Occipital lobe (tissue), 2 donors: ENCODE data around the gene GDF15. TPM values are rescaled to one million over a fixed set of nuclear protein-coding genes. Genes with fewer than 3 reads are reported as not detected.

Experiments used
- DNase-seq: peaks from one replicate; lab custom pipeline; 2025; lab: John Stamatoyannopoulos, UW
- total RNA-seq: library from RNA; depleted of rRNA; stranded (reverse); fragments of >200 nt; gene quantifications from one replicate; pipeline ENCODE4 v1.2.3, GENCODE V29; 2014

The GDF15 gene
- total RNA-seq, 1 donor from 2014 or later, result not detected

DNA sequence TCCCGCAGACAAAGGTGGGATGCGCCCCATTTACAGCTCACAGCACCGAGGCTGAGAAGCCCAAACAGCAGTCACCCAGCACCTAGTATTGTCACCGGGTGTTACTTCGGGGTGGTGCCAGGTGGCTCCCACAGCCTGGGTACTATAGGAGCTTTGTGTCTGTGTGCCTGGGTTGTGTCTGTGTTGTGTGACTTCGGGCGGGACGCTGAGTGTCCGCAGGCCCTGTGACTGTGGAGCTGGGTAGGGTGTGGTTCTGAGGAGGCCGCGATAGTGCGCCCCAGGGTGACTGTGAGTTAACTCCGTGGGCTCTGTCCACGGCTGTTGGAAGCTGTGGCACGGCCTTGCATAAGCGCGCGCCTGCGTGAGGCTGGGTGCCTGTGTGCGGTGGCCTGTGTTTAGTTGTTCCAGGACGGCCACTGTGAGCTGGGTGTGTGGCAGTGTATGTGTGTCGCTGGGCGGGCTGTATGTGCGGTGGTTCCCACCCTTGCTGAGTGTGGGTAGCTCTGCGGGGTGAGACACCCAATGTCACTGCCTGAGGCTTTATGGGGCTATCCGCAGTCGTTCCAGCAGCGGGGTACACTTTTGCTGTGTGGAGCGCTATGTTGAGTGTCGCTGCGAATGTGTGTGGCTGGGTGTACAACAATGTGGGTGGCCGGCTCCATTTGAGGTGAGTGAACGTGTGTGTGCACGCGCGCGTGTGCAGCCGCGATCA, 32.7 kb downstream of the GDF15 start:
- DNase-seq, result peak; percentile 74

DNA sequence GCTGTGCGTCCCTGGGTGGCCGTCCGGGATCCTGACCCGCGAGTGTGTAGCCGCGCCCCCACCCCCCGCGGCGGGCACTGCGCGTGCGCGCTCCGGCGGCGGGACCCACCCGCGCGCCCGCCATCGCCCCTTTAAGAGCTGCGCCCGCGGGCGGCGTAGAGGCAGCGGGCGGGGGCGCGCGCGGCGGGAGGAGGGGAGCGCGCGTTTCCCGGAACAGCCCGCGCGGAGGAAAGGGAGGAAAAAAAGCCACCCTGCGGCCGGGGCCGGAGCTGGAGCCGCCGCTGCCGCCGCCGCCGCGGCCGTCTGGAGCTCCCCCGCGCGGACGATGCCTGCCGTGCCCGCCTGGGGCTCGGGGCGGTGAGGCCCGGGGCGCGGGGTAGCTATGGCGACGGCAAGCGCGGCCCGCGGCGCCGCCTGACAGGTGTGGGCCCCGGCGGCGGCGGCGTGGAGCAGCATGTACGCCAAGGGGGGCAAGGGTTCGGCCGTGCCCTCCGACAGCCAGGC, 33.3 kb downstream of the GDF15 start, which contains the start of gene SSBP4:
Gene SSBP4 (plus strand): TSS at position 204 of the 504 bp plus-strand sequence. CDS start 251 bp downstream, at position 455.
- no peak for DNase-seq

DNA sequence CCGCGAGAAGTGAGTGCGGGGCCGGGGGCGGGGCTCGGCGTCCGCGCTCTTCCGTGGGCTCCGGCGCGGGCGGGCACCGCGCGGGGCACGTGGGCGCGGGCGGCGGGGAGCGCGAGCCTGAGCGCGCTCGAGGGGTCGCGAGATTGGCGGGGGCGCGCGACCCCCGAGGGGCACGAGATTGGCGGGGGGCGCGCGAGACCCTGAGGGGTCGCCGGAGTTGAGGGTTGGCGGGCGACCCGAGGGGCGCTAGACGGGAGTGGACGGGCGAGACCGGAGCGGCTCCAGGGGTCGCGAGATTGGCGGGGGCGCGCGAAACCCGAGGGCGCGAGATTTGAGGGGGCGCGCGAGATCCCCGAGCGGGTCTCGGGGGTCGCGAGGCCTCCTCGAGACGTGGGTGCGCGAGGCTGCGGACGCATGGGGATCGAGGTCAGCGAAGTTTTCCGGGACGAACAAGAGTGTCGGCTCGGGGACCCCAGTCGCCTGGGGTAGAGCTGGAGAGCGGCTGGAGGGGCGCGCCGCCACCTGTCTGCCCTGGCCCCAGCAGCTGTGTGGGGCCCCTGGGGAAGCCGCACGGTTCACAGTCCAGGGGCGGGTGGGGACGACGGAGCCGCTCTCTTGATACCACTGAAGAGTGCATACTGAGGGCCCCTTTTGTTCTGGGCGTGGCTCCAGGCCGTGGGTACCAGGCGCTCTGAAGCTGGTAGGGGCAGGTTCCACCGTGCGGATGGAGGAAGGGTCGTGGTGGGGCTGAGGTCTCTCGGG, 33.9 kb downstream of the GDF15 start:
- DNase-seq, result no peak

DNA sequence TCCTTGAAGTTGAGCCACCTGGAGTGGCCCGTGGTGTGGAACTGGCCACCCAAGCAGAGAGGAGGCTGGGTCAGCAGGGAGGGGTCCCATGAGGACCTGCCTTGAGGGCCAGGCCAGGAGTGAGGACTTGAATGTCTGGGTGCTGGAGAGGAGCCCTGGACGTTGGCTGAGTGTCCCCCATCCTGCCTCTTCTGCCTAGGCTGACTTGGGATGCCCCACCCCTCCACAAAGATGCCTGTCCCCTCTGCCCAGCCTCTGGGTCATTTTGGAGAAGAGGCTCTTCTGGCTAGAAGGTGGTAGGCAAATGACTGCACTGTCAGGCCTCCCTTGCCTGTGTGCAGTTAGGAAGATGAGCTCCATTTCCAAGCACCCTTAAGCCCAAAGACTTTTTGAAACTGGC, 35.0 kb downstream of the GDF15 start:
- DNase-seq, result no peak

DNA sequence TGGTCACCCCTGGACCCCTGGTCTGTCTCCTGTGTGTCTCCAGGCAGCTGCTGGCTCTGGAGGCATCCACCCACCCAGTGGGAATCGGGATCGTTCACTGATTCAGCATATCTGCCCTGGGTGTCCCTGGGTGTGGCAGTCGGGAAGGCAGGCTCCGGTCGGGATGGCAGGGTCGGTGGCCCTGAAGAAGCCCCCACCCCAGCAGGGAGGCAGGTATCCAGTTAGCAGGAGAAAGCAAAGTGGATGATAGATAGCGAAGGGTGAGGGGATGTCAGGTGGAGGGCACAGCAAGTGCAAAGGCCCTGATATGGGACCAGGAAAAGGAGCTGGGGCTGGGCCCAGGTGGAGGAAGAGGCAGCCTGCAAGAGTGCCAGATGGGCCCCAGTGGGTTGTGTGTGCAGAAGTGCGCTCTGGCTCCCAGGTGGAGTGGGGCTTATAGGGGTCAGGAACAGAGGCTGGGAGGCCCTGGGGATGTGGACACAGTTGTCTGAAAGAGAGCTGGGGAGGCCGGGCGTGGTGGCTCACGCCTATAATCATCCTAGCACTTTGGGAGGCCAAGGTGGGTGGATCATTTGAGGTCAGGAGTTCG, 35.5 kb downstream of the GDF15 start:
- no peak for DNase-seq

DNA sequence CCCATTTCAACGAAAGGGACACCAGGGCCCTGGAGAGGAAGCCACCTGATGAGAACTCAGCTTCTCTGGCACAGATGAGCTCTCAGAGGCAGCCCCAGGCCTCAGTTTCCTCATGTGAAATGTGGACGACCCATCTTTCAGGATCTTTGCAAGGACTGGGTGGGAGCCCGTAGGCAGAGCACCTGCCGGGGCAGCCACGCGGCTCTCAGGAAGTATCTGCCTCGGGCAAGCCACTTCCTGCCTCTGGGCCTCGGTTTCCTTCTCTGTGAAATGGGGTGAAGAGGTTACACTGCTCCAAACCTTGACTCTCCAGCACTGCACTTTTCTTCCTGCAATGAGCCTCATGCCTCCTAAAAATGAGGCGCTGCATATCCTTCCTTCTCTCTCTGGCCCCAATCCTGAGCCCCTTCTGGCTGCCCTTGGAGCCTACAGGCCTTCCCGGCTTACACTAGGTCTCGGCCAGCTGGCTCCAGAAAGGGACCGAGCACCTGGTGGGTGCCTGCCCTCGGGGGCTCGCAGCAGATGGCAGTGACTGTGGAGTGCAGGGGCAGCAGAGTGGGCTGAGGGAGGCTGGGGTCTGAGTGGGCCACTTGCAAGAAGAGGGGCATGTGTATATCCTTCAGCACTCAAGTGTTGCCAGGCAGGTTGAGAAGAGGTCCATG, 36.7 kb downstream of the GDF15 start:
- no peak for DNase-seq

DNA sequence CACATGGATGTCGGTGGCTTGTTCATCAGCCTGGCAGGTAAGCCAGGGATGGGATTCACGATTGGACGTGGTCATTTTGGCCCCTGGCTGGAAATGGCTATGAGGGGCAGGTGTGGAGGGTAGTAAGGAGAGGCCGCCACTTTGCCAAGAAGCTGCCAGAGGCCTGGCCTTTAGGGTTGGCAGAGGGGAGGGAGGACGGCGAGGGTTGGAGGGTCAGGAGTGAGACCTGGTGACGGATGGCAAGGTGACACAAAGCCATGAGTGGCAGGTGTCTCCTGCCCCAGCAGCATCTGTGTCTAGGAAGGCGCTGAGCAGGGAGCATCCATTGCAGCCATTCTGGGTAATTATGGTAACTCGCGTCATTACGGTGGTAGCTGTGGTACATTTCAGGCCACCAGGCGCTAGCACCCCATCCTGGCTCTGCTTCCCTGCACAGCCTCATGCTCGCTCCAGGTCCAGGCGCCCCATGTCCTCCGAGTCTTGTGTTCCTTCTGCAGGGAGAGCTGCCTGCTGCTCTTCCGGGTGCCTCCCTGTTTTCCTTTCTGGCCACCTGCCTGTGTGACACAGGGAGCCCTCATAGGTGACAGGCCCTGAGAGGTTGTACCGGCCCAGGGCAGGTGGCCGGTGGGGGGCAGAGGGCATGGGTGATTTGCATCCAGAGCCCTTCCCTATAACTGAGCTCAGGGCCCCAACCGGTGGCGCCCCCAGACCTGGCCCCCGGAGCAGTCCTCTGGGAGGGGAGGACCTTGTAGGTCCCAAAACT, 37.5 kb downstream of the GDF15 start:
- no peak for DNase-seq

DNA sequence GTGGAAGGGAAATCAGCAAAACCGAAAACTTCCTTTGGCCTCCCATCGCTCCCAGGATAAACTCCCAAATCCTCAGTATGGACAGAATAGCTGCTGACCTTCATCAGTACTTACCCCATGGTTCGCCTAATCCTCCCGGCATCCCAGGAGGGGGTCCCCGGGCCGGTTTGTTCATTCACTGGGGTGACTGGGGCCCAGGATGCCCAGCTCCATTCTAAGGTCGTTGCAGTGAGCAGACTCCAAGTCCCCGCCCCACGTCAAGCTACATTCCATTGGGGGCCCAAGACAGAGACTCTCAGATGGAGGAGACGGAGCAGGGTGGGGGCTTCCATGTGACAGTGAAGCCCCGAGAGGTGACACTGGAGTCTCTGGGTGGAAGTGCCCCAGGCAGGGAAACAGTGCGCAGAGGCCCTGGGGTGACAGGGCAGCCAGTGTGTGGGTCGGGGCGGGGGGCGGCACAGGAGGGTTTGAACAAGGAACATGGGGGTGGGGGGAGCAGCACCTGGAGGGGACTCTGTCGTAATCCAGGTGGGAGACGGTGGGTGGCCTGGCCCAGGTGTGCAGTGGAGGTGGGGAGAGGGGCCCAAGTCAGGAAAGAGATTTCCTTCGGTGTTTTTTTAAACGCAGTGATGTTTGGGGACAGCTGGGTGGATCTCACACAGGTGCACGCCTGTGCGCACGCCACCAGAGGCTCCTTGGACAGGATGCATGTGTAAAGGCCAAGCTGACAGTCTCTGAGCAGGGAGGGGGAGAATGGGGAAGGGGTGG, 38.3 kb downstream of the GDF15 start:
- DNase-seq, result no peak

DNA sequence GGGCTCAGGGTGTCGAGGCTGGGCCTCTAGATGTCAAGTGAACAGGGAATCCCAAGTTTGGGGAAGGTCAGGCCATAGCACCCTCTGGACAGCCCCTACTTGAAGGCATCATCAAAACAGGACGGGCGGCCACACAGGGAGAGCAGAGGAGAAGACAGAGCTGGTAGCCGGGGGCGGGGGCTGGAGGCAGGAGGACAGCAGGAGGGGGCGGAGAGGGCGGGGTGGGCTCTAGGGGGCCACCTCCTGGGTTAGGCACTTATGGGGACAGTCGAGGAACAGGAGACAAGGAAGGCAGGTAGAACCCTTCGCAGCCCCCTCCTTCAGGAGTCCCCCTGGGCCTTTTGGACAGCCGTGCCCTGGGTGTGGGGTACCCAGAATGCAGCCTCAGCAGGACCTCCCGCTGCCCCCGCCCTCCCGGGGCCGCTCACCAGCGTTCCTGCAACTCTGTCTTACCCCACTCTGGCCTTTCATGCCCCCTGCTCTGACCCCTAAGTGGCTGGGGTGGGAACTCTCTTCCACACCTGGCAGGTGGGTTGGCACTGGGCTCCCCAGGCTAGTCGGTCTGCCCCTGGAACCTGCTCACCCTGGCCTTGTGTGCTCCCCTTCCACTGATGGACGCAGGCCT, 39.0 kb downstream of the GDF15 start:
- no peak for DNase-seq

DNA sequence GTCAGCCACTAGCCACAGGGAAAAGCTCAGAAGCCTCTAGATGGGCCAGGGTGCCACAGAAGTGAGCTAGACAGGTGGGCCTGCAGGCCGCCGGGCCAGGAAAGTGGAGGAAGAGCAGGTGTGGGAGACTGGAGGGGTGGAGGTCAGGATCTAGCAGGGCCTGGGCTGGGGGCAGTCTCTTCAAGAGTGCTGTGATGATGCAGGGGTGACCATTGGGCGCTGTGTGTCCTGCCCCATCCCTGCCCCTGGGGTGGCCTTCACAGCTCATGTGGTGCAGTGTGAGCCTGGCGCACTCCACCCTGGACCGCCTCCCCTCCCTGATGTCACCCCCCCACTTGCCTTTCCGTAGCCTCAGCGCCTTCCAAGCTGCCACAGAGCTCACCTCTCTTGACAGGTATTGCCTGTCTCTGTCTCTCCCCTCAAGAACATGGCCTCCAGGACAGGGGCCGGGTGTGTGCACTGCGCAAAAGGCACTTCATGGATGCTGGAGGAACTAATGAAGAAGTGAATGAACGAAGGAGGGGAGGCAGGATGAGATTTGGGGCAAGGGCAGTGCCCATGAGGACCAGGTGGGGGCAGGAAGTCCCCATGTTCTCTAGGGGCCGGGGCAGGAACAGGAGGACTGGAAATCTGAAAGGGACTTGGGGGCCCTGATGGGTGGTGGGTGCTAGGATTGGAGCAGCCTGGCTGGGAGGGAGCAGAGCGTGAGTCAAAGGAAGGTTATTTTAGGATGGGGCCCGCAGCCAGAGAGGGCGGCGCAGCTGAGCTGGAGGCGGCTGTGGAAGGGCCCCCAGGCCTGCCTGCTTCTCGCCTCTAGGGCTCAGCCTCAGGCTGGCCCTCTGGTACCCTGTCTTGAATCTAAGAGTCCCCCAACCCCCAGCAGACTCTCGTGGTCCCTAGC, 39.8 kb downstream of the GDF15 start:
- peak; percentile 49 for DNase-seq

DNA sequence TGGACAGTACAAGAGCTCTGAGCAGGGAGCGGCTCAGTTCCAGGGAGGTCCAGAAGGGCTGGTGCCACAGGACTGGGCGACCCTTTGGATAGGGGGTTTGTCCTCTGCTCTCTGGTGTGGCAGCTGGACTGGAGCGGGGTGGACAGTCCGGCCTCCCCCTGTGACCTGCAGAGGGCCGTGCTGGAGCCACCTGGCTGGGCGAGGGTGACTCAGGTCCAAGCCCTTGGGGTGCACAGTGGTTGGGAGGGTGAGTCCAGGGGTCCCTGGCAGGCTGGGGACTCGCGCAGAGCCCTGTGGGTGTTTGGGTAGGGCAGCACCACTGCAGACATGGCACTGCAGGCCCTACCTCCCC, 40.4 kb downstream of the GDF15 start:
- DNase-seq, result no peak

DNA sequence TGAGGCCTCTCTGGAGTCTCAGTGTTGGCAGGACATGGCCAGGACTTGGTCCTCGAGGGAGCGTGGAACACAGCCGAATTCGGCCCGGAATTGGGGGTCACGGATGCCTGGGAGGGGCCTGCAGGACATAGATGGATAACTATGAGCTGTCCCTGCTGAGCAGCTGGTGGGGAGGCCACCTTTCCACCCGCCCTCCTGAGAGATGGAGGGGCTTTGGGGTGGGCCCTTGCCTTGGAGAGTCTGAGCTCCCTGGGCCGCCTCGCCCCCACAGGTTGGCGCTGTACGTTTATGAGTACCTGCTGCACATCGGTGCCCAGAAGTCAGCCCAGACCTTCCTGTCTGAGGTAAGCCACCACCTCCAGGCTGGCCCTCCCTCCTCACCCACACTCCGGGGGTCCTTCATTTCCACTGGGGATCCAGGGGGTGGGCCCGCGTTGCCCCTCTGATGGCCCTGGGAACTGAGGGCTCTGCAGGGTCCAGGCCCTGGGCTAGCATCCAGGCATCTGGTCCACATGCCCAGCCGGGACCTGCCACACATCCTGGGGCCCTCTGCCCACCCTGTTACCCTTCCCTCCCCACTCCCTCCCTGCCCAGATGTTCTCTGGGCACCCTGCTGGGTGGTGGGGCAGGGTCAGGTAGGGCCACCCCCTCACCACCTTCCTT, 41.3 kb downstream of the GDF15 start:
- no peak for DNase-seq

DNA sequence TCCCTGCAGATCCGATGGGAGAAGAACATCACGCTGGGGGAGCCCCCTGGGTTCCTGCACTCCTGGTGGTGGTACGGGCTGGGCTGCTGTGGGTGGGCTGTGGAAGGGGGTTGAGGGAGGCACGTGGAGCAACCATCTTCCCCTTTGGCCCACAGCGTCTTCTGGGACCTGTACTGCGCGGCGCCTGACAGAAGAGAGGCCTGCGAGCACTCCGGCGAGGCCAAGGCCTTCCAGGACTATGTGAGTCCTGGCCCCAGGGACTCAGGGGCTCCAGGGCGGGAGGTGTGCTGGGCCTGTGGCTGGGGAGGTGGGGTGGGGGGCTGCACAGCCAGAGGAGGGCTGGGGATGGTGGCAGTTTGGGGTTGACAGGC, 41.8 kb downstream of the GDF15 start:
- DNase-seq, result no peak

DNA sequence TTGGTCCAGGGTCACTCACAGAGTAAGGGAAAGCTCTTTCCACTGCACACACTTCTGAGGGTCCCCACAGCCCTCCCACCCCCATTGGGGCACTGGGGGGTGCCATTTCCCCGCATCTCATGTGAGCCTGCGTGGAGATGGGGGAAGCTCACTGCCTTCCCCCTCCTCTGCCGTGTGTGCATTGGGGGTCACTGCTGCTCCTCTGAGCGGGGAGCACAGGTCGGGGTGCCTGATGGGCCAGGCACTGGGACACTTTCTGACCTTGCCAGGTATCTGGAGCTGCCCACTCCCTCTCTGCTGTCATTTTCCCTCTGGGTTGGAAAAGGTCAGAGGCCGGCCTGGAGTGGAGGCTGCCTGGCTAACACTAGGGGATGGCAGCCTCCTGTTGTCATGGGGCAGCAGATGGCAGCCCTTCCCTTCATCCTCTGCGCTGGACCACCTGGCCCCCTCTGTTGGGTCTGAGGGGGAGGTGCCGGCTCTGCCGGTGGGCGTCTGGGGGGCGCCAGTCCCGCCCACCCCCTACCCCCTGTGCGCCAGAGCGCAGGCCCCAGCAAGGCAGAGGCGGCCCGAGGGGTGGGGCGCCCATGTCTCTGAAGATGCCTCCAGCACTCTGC, 42.3 kb downstream of the GDF15 start:
- DNase-seq, result no peak

DNA sequence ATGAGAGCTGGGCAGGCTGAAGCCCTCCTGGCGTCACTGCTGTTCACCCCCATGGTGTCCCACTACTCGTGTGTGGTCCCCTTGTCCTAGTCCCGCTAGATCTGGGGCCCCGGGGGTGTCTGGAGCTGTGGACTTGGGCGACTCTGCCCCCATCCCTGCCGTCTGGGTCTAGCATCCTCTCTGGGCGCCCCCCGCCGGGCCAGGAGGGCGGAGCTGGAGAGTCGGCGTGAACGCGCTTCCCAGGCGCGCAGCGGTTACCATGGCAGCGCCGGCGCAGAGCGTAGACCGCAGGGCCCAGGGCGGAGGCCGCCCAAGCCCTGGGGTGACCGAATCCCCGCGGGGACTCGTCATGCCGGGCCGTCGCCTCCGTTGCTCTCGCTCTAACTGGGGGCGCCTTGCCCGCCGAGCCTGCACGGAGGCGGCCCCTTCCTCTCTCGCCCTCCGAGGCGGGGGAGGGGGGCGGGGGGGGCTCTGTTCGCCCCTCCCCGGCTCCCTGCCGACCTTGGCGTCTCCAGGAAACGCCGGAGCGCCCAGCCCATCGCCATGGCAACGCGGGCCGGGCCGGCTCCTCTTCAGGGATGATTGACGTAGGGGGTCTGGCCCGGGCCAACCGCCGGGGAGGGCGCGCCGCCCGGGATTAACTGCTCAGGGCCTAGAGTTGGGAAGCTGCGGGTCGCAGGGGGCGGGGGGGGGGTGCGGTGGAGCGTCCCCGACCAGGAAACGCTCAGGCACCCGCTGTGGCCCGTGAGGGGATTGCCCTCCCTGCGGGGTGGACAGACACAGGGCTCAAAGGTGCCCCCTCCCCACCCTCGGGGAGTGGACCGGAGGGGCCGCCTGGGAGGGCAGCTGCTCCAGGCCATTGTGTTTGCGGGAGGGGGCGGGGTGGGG, 43.1 kb downstream of the GDF15 start:
- DNase-seq, result no peak

DNA sequence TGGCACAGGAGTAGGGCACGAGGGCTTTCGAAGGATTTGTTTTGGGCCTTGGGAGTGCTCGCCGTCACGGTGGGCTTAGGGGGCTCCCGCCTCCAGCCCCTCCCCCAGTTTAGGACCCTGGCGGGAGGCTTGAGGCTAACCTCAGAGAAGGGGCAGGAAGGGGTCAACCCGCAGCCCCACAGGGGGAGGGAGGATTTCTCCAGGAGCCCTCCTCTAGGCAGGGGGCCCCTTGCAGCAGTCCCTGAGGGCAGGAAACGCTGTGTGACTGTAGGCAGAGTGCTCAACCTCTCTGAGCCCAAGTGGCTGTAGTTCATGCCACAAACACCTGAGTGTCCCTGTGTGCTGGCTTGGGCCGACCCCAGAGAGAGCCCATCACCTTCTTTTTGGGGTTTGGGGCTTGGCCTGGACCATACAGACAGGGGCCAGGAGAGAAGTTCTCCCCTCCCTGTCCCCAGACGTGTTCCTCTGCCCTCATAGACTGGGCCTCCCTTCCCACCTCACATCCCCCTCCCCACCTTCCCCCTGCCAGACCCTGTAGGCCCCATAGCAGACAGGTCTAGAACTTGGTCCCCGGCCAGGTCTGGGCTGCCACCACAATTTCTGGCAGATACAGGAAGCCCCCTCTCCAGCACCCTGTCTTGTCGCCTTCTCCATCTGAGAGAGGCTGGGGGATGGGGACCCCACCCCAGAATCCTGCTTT, 43.9 kb downstream of the GDF15 start:
- DNase-seq, result no peak
